ENCODE measurements around the gene POGLUT2.

DNA sequence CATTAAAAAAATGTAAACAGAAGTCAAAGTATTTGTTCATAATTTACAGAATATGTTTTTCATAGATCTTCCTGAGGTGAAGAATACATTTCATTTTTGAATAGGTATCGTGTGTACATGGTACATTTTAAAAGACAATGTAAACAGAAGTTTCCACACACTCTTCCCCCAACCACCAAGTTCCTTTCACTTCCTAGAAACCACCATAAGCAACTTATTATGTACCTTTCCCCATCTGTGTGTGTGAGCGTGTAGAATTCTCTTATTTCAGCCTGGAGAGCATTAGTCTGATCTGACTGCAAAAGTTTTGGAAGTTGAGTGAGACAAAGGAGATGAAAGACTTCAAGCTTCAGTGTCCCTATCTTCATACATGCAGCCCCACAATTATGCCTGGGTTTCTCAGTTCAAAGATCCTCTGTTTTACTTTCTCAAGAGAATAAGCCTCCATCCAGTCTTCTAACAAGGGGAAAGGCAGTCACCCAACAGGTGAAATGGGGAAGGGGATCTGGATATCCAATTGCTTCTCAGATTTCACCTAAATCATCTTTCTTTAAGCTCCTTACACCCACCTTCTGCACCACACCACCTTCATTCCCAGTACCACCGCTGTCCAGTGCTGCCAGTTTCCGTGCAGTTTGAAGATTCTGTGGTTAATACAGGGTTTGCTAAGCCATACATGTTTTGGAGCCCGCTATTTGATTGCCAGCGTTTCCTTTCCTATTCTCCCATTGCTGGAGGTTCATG lies 27.3 kb downstream of the POGLUT2 start:
- TF ChIP-seq POLR2AphosphoS5 (IDR thresholded peaks at IDR 0.05; ENCODE audit: borderline replicate concordance, low read depth, low read length) (no peak), EZH2 (IDR thresholded peaks at IDR 0.05) (no peak), FOXP2 (optimal IDR thresholded peaks at IDR 0.05; ENCODE audit: control extremely low read depth, extremely low read length, insufficient read depth) (no peak)

Measured in SK-N-MC (cell line).